Neuronal stem cell (in vitro differentiated cells): Measurements from ENCODE around the gene ARMH1.

ENCODE experiments used
- DNase-seq: peaks from one replicate; pipeline ENCODE4 v3.0.0-alpha.2; 2013; ENCODE audit warnings: low spot score
- H2AFZ ChIP-seq: one replicate; pipeline ENCODE4 v1.6.1; 2013; ENCODE audit warnings: mild to moderate bottlenecking, low read length, inconsistent platforms
- H2AK5ac ChIP-seq: 2 replicates; pipeline ENCODE4 v1.6.1; 2013; ENCODE audit warnings: low read depth, mild to moderate bottlenecking, inconsistent platforms, low read length, moderate library complexity, mixed read lengths
- H2BK120ac ChIP-seq: 2 replicates; pipeline ENCODE4 v1.6.1; 2013; ENCODE audit warnings: low read depth, mild to moderate bottlenecking, inconsistent platforms, low read length, moderate library complexity, mixed read lengths
- H2BK12ac ChIP-seq: one replicate; pipeline ENCODE4 v1.6.1; 2013; ENCODE audit warnings: low read length, inconsistent platforms
- H2BK15ac ChIP-seq: 2 replicates; pipeline ENCODE4 v1.6.1; 2013; ENCODE audit warnings: mild to moderate bottlenecking, low read length, inconsistent platforms, mixed read lengths
- H2BK5ac ChIP-seq: one replicate; pipeline ENCODE4 v1.6.1; 2013; ENCODE audit warnings: inconsistent platforms, mild to moderate bottlenecking, low read length, moderate library complexity
- H3K14ac ChIP-seq: one replicate; pipeline ENCODE4 v1.6.1; 2013; ENCODE audit warnings: low read length, inconsistent platforms
- H3K18ac ChIP-seq: 2 replicates; pipeline ENCODE4 v1.6.1; 2013; ENCODE audit warnings: low read length, inconsistent platforms
- H3K23ac ChIP-seq: 2 replicates; pipeline ENCODE4 v1.6.1; 2013; ENCODE audit warnings: low read depth, mild to moderate bottlenecking, mixed read lengths, low read length, inconsistent platforms; ENCODE audit not compliant: poor library complexity
- H3K27ac ChIP-seq: replicated peaks from 3 replicates; pipeline ENCODE4 v1.5.1; 2013; ENCODE audit warnings: low read length, inconsistent platforms
- H3K27me3 ChIP-seq, 3 experiments: 2 replicates each; pipeline ENCODE4 v1.6.1; 2013; ENCODE audit warnings: low read length in 3 of 3, mild to moderate bottlenecking in 2 of 3, inconsistent platforms in 1 of 3, low read depth in 1 of 3, mixed read lengths in 1 of 3, moderate library complexity in 1 of 3; ENCODE audit not compliant: control insufficient read depth in 3 of 3, insufficient read depth in 3 of 3
- H3K36me3 ChIP-seq, 2 donors: replicated peaks in 1 of 2; 2 replicates each; pipeline ENCODE4 v1.6.1; 2013; ENCODE audit warnings: low read length in 2 of 2; ENCODE audit not compliant: control insufficient read depth in 2 of 2, insufficient read depth in 2 of 2
- H3K4ac ChIP-seq: 2 replicates; pipeline ENCODE4 v1.6.1; 2013; ENCODE audit warnings: inconsistent platforms, mild to moderate bottlenecking, low read length, moderate library complexity
- H3K4me1 ChIP-seq, 2 donors: 1 replicate in 1 of 2; 2 replicates in 1 of 2; pipeline ENCODE4 v1.6.1; 2013; ENCODE audit warnings: low read length in 2 of 2, low read depth in 1 of 2; ENCODE audit not compliant: control insufficient read depth in 2 of 2, insufficient read depth in 1 of 2
- H3K4me2 ChIP-seq: one replicate; pipeline ENCODE4 v1.6.1; 2013; ENCODE audit warnings: mild to moderate bottlenecking, low read length, inconsistent platforms; ENCODE audit not compliant: insufficient read depth, poor library complexity, severe bottlenecking
- H3K4me3 ChIP-seq, 2 donors: 2 replicates each; pipeline ENCODE4 v1.5.1; 2013; ENCODE audit warnings: low read length in 2 of 2, mild to moderate bottlenecking in 2 of 2, inconsistent platforms in 1 of 2, moderate library complexity in 1 of 2
- H3K79me1 ChIP-seq: one replicate; pipeline ENCODE4 v1.6.1; 2013; ENCODE audit warnings: low read depth, mild to moderate bottlenecking, inconsistent platforms, low read length, moderate library complexity
- H3K9ac ChIP-seq: one replicate; pipeline ENCODE4 v1.6.1; 2013; ENCODE audit warnings: mild to moderate bottlenecking, low read depth, low read length, inconsistent platforms; ENCODE audit not compliant: poor library complexity
- H3K9me3 ChIP-seq, 2 donors: replicated peaks in 1 of 2; 2 replicates each; pipeline versions ENCODE3 to v1.6.1; 2013; ENCODE audit warnings: low read length in 2 of 2, mild to moderate bottlenecking in 2 of 2, inconsistent platforms in 1 of 2, low read depth in 1 of 2, mixed read lengths in 1 of 2, moderate library complexity in 1 of 2; ENCODE audit not compliant: control insufficient read depth in 2 of 2, insufficient read depth in 1 of 2
- H4K8ac ChIP-seq: one replicate; pipeline ENCODE4 v1.6.1; 2013; ENCODE audit warnings: low read depth, mild to moderate bottlenecking, inconsistent platforms, low read length, moderate library complexity
- H4K91ac ChIP-seq: one replicate; pipeline ENCODE4 v1.6.1; 2013; ENCODE audit warnings: low read length, low read depth, mild to moderate bottlenecking, inconsistent platforms; ENCODE audit not compliant: poor library complexity
- WGBS, 2 donors: extraction: QIAGEN DNeasy Blood & Tissue Kit; methylation state at CpG; one replicate each; pipeline ENCODE4 v1.1.7; 2013; ENCODE audit warnings: missing lambda C conversion rate in 2 of 2, mixed read lengths in 1 of 2; ENCODE audit not compliant: insufficient read length in 2 of 2, insufficient replicate concordance in 1 of 2; ENCODE audit errors: extremely low coverage in 2 of 2; 5-methylcytosine and 5-hydroxymethylcytosine counted together

Gene ARMH1

GRCh38 chr1:44648529-44649250 lies 25.8 kb upstream of the ARMH1 start:
- no peak overlapping the region for H2BK12ac ChIP-seq
- H3K36me3 ChIP-seq, result peaks cover 48 to 98% of the 10 kb centered on the region in 2 donors
- H2AFZ ChIP-seq, result no peak overlapping the region
- no peak overlapping the region for H4K91ac ChIP-seq
- no peak overlapping the region for H2AK5ac ChIP-seq
- no peaks in the 10 kb centered on the region for H3K27me3 ChIP-seq
- H3K4me1 ChIP-seq, result peaks cover 0 to 12% of the 10 kb centered on the region in 2 donors
- H2BK15ac ChIP-seq, result no peak overlapping the region
- H3K9ac ChIP-seq, result no peak overlapping the region
- H3K23ac ChIP-seq, result no peak overlapping the region
- no peak overlapping the region for H2BK5ac ChIP-seq
- H3K27ac ChIP-seq, result no peak overlapping the region
- H3K4ac ChIP-seq, result no peak overlapping the region
- no peaks in the 10 kb centered on the region for H3K79me1 ChIP-seq
- no peak for DNase-seq
- H3K4me2 ChIP-seq, result no peak overlapping the region
- no peak overlapping the region for H3K14ac ChIP-seq
- no peak overlapping the region for H4K8ac ChIP-seq
- no CpG with 5 or more reads among the region's 13 CpGs for WGBS, 2 donors
- H2BK120ac ChIP-seq, result no peak overlapping the region
- H3K9me3 ChIP-seq, result no peaks in the 10 kb centered on the region
- H3K4me3 ChIP-seq, result no peak overlapping the region
- H3K18ac ChIP-seq, result no peak overlapping the region

- Histone ChIP-seq H3K9ac (peak overlapping the region; percentile 74), H3K23ac (peak overlapping the region; percentile 67), H4K91ac (no peak overlapping the region), H3K14ac (no peak overlapping the region), H3K4me3 (no peak overlapping the region), H2BK120ac (no peak overlapping the region), H3K27ac (peak overlapping the region; percentile 23), H3K4me1 (peaks cover 0 to 12% of the 10 kb centered on the region in 2 donors), H3K9me3 (no peaks in the 10 kb centered on the region), H2BK15ac (no peak overlapping the region), H3K4ac (no peak overlapping the region), H3K27me3 (no peaks in the 10 kb centered on the region), H2AFZ (no peak overlapping the region), H2BK12ac (no peak overlapping the region), H3K4me2 (no peak overlapping the region), H3K36me3 (peaks cover 43 to 97% of the 10 kb centered on the region in 2 donors), H4K8ac (no peak overlapping the region), H3K79me1 (no peaks in the 10 kb centered on the region), H2BK5ac (no peak overlapping the region), H3K18ac (peak overlapping the region; percentile 85), H2AK5ac (no peak overlapping the region)
- no CpG with 5 or more reads among the region's 13 CpGs for WGBS, 2 donors
- DNase-seq, result no peak
Measured at GRCh38 chr1:44649788-44650158, 24.7 kb upstream of the ARMH1 start.

GRCh38 chr1:44650159-44650831 lies 24.2 kb upstream of the ARMH1 start:
- peak overlapping the region; percentile 37 for H3K27ac ChIP-seq
- H3K4ac ChIP-seq, result no peak overlapping the region
- H3K23ac ChIP-seq, result peak overlapping the region; percentile 52
- peak overlapping the region; percentile 72 for H3K14ac ChIP-seq
- H4K8ac ChIP-seq, result no peak overlapping the region
- H3K36me3 ChIP-seq, result peaks cover 39 to 95% of the 10 kb centered on the region in 2 donors
- H3K4me3 ChIP-seq, result no peak overlapping the region
- no peak overlapping the region for H4K91ac ChIP-seq
- H3K4me1 ChIP-seq, result peaks cover 0 to 12% of the 10 kb centered on the region in 2 donors
- WGBS, 2 donors, result no CpG with 5 or more reads among the region's 23 CpGs
- no peak overlapping the region for H2BK120ac ChIP-seq
- H3K27me3 ChIP-seq, result no peaks in the 10 kb centered on the region
- H2AFZ ChIP-seq, result no peak overlapping the region
- no peak overlapping the region for H3K4me2 ChIP-seq
- no peak overlapping the region for H2BK12ac ChIP-seq
- no peaks in the 10 kb centered on the region for H3K79me1 ChIP-seq
- H3K9ac ChIP-seq, result peak overlapping the region; percentile 85
- no peak overlapping the region for H2BK15ac ChIP-seq
- H3K9me3 ChIP-seq, result no peaks in the 10 kb centered on the region
- no peak overlapping the region for H2BK5ac ChIP-seq
- peak; percentile 42 for DNase-seq
- peak overlapping the region; percentile 17 for H2AK5ac ChIP-seq
- peak overlapping the region; percentile 85 for H3K18ac ChIP-seq

GRCh38 chr1:44651069-44651468 lies 23.4 kb upstream of the ARMH1 start:
- Histone ChIP-seq H3K79me1 (no peaks in the 10 kb centered on the region), H3K23ac (no peak overlapping the region), H2AFZ (no peak overlapping the region), H4K8ac (no peak overlapping the region), H2BK5ac (no peak overlapping the region), H2AK5ac (no peak overlapping the region), H3K36me3 (peaks cover 34 to 88% of the 10 kb centered on the region in 2 donors), H3K9ac (no peak overlapping the region), H4K91ac (no peak overlapping the region), H2BK15ac (no peak overlapping the region), H3K4me3 (no peak overlapping the region), H3K4me1 (peaks cover 0 to 14% of the 10 kb centered on the region in 2 donors), H3K27ac (no peak overlapping the region), H3K14ac (no peak overlapping the region), H2BK120ac (no peak overlapping the region), H3K27me3 (no peaks in the 10 kb centered on the region), H3K4ac (no peak overlapping the region), H3K4me2 (no peak overlapping the region), H3K9me3 (no peaks in the 10 kb centered on the region), H3K18ac (no peak overlapping the region), H2BK12ac (no peak overlapping the region)
- WGBS, 2 donors, result no CpG with 5 or more reads among the region's 8 CpGs
- no peak for DNase-seq
